HG03039 (cell line): ENCODE results near the gene SMIM38.

Experiments used
- ATAC-seq: cut with Tn5 transposase; IDR thresholded peaks from one replicate; pipeline ENCODE4 v1.9.1; 2021; ENCODE audit warnings: mild to moderate bottlenecking, moderate library complexity; ENCODE audit not compliant: unreplicated experiment

The SMIM38 gene

GRCh38 chr11:69201066-69201365, 45.3 kb downstream of the SMIM38 start:
- ATAC-seq: no peak

GRCh38 chr11:69201764-69202370, 46.1 kb downstream of the SMIM38 start:
- no peak for ATAC-seq

GRCh38 chr11:69202511-69203221, 46.9 kb downstream of the SMIM38 start:
- ATAC-seq: no peak

GRCh38 chr11:69203381-69203780, 47.6 kb downstream of the SMIM38 start:
- no peak for ATAC-seq

GRCh38 chr11:69203901-69204245, 48.1 kb downstream of the SMIM38 start:
- ATAC-seq: no peak

- no peak for ATAC-seq
Observed at GRCh38 chr11:69204246-69204940, 48.7 kb downstream of the SMIM38 start.

- no peak for ATAC-seq
Observed at GRCh38 chr11:69204941-69205742, 49.4 kb downstream of the SMIM38 start.
